ENCODE measurements around the gene ZNF804B.

GRCh38 chr7:88806280-88807037, 47.0 kb downstream of the ZNF804B start:
- TF ChIP-seq CTCF (conservative IDR thresholded peaks at IDR 0.05; ENCODE audit: low read length) (no peak), EZH2phosphoT487 (IDR thresholded peaks at IDR 0.05; ENCODE audit: borderline replicate concordance) (no peak)

All from Loucy (cell line).